Endothelial cell (in vitro differentiated cells): ENCODE data around the gene MR1. TPM values are rescaled to one million over a fixed set of nuclear protein-coding genes. Genes with fewer than 3 reads are reported as not detected.
"Not testable (repeated sequence)": the region's sequence is repeated elsewhere in the genome, so short reads cannot be mapped to it uniquely, and the experiment has no call there.

Source experiments
- DNase-seq: peaks from one replicate; pipeline ENCODE4 v3.0.0; 2021; ENCODE audit warnings: low spot score
- H3K27ac Mint-ChIP-seq: one replicate; pipeline ENCODE4 v1.8.0; 2021; ENCODE audit warnings: mixed read lengths, inconsistent platforms; ENCODE audit not compliant: unreplicated experiment
- H3K27me3 Mint-ChIP-seq: one replicate; pipeline ENCODE4 v1.8.0; 2021; ENCODE audit warnings: mild to moderate bottlenecking, moderate library complexity, mixed read lengths, inconsistent platforms; ENCODE audit not compliant: unreplicated experiment
- H3K36me3 Mint-ChIP-seq: one replicate; pipeline ENCODE4 v1.8.0; 2021; ENCODE audit warnings: mild to moderate bottlenecking, low read depth, mixed read lengths, inconsistent platforms; ENCODE audit not compliant: unreplicated experiment
- H3K4me1 Mint-ChIP-seq: one replicate; pipeline ENCODE4 v1.8.0; 2021; ENCODE audit warnings: mild to moderate bottlenecking, mixed read lengths, inconsistent platforms; ENCODE audit not compliant: unreplicated experiment
- H3K4me3 Mint-ChIP-seq: one replicate; pipeline ENCODE4 v1.8.0; 2021; ENCODE audit warnings: mild to moderate bottlenecking, mixed read lengths, inconsistent platforms; ENCODE audit not compliant: unreplicated experiment
- H3K9me3 Mint-ChIP-seq: one replicate; pipeline ENCODE4 v1.8.0; 2021; ENCODE audit warnings: mixed read lengths, inconsistent platforms; ENCODE audit not compliant: unreplicated experiment
- CTCF ChIP-seq: fragments of 200-600 bp; sonication (generic); IDR thresholded peaks from one replicate; pipeline ENCODE4 v1.5.0; 2021; ENCODE audit warnings: antibody characterized with exemption; ENCODE audit not compliant: unreplicated experiment
- total RNA-seq: library from RNA; stranded (reverse); fragmentation: NEBNext Ultra II Directional; extraction: Animal tissue kit (Norgen Biotek cat#: 25700); gene quantifications from one replicate; pipeline ENCODE4 v1.2.1, GENCODE V29; 2021; ENCODE audit not compliant: unreplicated experiment

Gene MR1
- total RNA-seq, 1 donor from 2014 or later: 0.67 TPM

- no peak for DNase-seq
- H3K4me3 Mint-ChIP-seq: no peak overlapping the region
- no peak for TF ChIP-seq CTCF
- no peaks in the 10 kb centered on the region for H3K9me3 Mint-ChIP-seq
- H3K27ac Mint-ChIP-seq: no peak overlapping the region
- H3K4me1 Mint-ChIP-seq: peaks cover 3% of the 10 kb centered on the region
- peaks cover 5% of the 10 kb centered on the region for H3K36me3 Mint-ChIP-seq
- H3K27me3 Mint-ChIP-seq: peaks cover 1% of the 10 kb centered on the region
Measured at GRCh38 chr1:181043025-181043888, 9.5 kb downstream of the MR1 start.

GRCh38 chr1:181044449-181044966, 10.7 kb downstream of the MR1 start:
- H3K4me1 Mint-ChIP-seq: peaks cover 8% of the 10 kb centered on the region
- TF ChIP-seq CTCF: no peak
- H3K27ac Mint-ChIP-seq: no peak overlapping the region
- DNase-seq: no peak
- H3K36me3 Mint-ChIP-seq: peaks cover 5% of the 10 kb centered on the region
- no peaks in the 10 kb centered on the region for H3K9me3 Mint-ChIP-seq
- peaks cover 1% of the 10 kb centered on the region for H3K27me3 Mint-ChIP-seq
- H3K4me3 Mint-ChIP-seq: no peak overlapping the region

- peaks cover 17% of the 10 kb centered on the region for H3K4me1 Mint-ChIP-seq
- H3K27me3 Mint-ChIP-seq, H3K9me3 Mint-ChIP-seq, H3K36me3 Mint-ChIP-seq, H3K27ac Mint-ChIP-seq, DNase-seq, H3K4me3 Mint-ChIP-seq: not testable (repeated sequence)
Measured at GRCh38 chr1:181045946-181046345, 12.2 kb downstream of the MR1 start.

GRCh38 chr1:181049378-181049777, 15.6 kb downstream of the MR1 start:
- no peak overlapping the region for H3K27ac Mint-ChIP-seq
- H3K4me1 Mint-ChIP-seq: peaks cover 14% of the 10 kb centered on the region
- H3K36me3 Mint-ChIP-seq: peaks cover 5% of the 10 kb centered on the region
- no peak for TF ChIP-seq CTCF
- no peaks in the 10 kb centered on the region for H3K9me3 Mint-ChIP-seq
- DNase-seq: no peak
- no peak overlapping the region for H3K4me3 Mint-ChIP-seq
- H3K27me3 Mint-ChIP-seq: peaks cover 1% of the 10 kb centered on the region

GRCh38 chr1:181050922-181051321, 17.1 kb downstream of the MR1 start:
- H3K4me3 Mint-ChIP-seq: no peak overlapping the region
- no peak for TF ChIP-seq CTCF
- H3K4me1 Mint-ChIP-seq: peaks cover 14% of the 10 kb centered on the region

More at GRCh38 chr1:181050922-181051321, 17.1 kb downstream of the MR1 start:
- Mint-ChIP-seq H3K27ac (no peak overlapping the region), H3K9me3 (no peaks in the 10 kb centered on the region), H3K27me3 (no peaks in the 10 kb centered on the region), H3K36me3 (peaks cover 5% of the 10 kb centered on the region)
- no peak for DNase-seq
